Skeletal muscle satellite cell (primary cell): ENCODE results near the gene CBX5.

Experiments
- H3K27me3 ChIP-seq: 2 replicates; pipeline ENCODE4 v1.7.0; 2013; ENCODE audit warnings: low read length; ENCODE audit not compliant: control insufficient read depth, insufficient read depth
- H3K36me3 ChIP-seq: 2 replicates; pipeline ENCODE4 v1.7.0; 2013; ENCODE audit warnings: mild to moderate bottlenecking, control low read depth, low read length; ENCODE audit not compliant: insufficient read depth
- H3K4me1 ChIP-seq: 2 replicates; pipeline ENCODE4 v1.7.0; 2013; ENCODE audit warnings: low read length; ENCODE audit not compliant: control insufficient read depth, insufficient read depth
- H3K4me2 ChIP-seq: 2 replicates; pipeline ENCODE4 v1.7.0; 2013; ENCODE audit warnings: mild to moderate bottlenecking, low read length
- H3K4me3 ChIP-seq: 2 replicates; pipeline ENCODE4 v1.7.0; 2013; ENCODE audit warnings: low read length
- H3K9ac ChIP-seq: 2 replicates; pipeline ENCODE4 v1.7.0; 2013; ENCODE audit warnings: mild to moderate bottlenecking, low read depth, low read length, moderate library complexity
- H3K9me3 ChIP-seq: replicated peaks from 2 replicates; pipeline ENCODE4 v1.7.0; 2013; ENCODE audit warnings: mild to moderate bottlenecking, control low read depth, low read length

The CBX5 gene

DNA sequence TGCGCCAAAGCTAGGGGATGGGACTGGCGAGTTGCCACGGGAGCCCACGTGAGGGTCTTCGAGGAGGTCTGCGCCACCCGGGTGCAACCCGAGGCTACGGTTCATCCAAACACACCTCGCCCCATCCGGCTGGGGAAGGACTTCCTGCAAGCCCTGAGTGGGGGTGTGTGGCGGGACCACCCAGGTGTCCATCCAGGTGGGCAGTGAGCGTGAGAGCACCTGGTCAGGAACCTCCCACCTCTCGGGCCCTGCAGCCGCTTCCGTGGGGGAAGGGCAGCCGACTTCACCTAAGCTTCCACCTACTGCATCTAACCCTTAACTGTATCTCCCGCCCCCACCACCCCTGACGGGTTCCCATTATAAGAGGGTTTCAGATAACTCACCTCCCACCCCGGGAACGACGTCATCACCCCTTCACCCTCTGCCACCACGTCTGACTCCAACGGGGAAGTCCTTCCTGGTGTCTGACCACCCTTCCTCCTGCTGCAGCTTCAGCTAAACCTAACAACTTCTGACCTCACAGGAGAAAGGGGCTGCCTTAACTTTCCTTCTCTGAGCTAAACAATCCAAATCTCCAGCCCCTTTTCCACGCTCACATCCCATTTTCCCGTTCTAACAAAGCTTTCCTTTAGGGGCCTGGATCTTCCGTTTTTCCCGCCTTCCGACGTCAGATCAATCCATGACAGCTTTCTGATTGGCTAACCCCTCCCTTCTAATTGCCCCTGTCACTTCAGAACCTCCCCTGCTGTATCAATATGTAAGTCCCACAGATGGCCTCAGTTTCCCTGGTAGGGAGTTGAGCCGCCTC lies 63.7 kb downstream of the CBX5 start:
- H3K4me3 ChIP-seq = peak overlapping the region; percentile 62
- H3K27me3 ChIP-seq = no peaks in the 10 kb centered on the region
- H3K4me2 ChIP-seq = peak overlapping the region; percentile 81
- H3K4me1 ChIP-seq = peaks cover 24% of the 10 kb centered on the region
- no peaks in the 10 kb centered on the region for H3K9me3 ChIP-seq
- no peaks in the 10 kb centered on the region for H3K36me3 ChIP-seq
- H3K9ac ChIP-seq = no peak overlapping the region

DNA sequence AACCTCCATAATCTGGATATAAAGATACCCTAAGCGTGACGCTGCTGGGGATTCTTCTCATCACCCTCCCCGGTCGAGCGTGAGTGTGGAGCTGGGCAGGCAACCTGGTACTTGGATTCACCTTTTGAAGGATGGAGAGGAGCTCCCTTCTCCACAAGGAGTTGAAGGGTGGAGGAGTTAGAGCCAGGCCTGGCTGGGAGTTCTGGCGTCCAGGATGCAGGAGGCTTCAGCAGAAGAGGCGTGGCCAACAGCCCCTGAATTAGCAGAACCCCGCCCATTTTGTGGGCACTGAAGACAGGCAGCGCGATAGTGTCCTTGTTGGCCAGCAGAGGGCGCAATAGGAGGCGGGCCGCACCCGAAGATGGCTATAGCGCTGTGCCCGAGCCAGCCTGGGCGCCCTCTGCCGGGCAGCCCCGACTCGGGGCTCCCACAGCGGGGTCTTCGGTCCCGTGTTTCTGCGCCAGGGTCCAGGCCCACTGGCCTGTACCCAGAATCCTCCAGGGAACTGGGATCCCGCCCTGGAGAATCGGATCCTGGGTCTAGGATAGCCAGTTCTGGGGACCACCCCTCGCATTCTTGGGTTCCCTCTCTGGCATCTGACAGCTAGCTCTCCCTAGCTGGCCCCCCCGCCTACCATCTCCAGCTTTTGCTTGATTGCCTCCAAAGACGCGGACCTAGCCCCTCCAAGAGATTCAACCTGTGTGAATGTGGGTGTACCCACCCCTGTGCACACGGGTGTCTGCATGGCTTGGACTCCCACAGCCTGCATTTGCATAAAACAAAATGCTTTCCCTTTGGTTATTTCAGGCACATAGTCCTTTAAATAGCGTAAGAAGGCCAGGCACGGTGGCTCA lies 65.1 kb downstream of the CBX5 start:
- Histone ChIP-seq H3K9ac (peak overlapping the region; percentile 36), H3K27me3 (no peaks in the 10 kb centered on the region), H3K4me1 (peaks cover 17% of the 10 kb centered on the region), H3K4me3 (peak overlapping the region; percentile 64), H3K36me3 (no peaks in the 10 kb centered on the region), H3K9me3 (no peaks in the 10 kb centered on the region), H3K4me2 (peak overlapping the region; percentile 84)

- no peak overlapping the region for H3K9ac ChIP-seq
- H3K4me1 ChIP-seq = peaks cover 16% of the 10 kb centered on the region
- no peak overlapping the region for H3K4me2 ChIP-seq
- no peak overlapping the region for H3K4me3 ChIP-seq
- H3K27me3 ChIP-seq = no peaks in the 10 kb centered on the region
- no peaks in the 10 kb centered on the region for H3K36me3 ChIP-seq
- no peaks in the 10 kb centered on the region for H3K9me3 ChIP-seq
These were observed 66.8 kb downstream of the CBX5 start for GRCh38 chr12:54213079-54213478.

- H3K4me3 ChIP-seq = no peak overlapping the region
- H3K4me1 ChIP-seq = peaks cover 6% of the 10 kb centered on the region
- no peak overlapping the region for H3K9ac ChIP-seq
- H3K27me3 ChIP-seq = no peaks in the 10 kb centered on the region
- H3K4me2 ChIP-seq = no peak overlapping the region
- no peaks in the 10 kb centered on the region for H3K9me3 ChIP-seq
- no peaks in the 10 kb centered on the region for H3K36me3 ChIP-seq
These were observed 68.0 kb downstream of the CBX5 start for GRCh38 chr12:54211920-54212319.

GRCh38 chr12:54210400-54210790 lies 69.5 kb downstream of the CBX5 start:
- peaks cover 5% of the 10 kb centered on the region for H3K27me3 ChIP-seq
- H3K4me1 ChIP-seq = peaks cover 3% of the 10 kb centered on the region
- no peaks in the 10 kb centered on the region for H3K36me3 ChIP-seq
- no peaks in the 10 kb centered on the region for H3K9me3 ChIP-seq
- H3K9ac ChIP-seq = no peak overlapping the region
- H3K4me2 ChIP-seq = no peak overlapping the region
- no peak overlapping the region for H3K4me3 ChIP-seq

DNA sequence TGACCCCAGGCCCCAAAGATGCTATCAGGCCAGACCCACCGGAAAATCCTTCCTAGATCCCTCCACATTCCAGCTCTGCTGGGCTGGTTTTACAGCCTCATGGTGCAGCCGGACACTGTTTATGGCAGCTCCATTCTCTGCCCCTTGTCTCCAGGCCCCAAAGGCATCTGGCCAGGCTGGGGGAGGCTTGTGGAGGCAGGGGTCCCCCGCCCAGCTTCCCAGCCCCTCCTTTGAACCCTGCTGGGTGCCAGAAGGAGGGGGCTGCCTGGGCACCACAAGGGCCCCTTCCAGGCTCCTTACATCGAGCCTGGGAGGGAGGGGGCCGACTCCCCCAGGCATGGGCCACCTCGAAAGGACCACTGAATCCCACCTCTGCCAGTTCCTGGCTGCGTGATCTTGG lies 71.3 kb downstream of the CBX5 start:
- H3K9me3 ChIP-seq = no peaks in the 10 kb centered on the region
- no peaks in the 10 kb centered on the region for H3K36me3 ChIP-seq
- H3K4me3 ChIP-seq = no peak overlapping the region
- no peak overlapping the region for H3K9ac ChIP-seq
- no peaks in the 10 kb centered on the region for H3K4me1 ChIP-seq
- H3K4me2 ChIP-seq = no peak overlapping the region
- H3K27me3 ChIP-seq = peaks cover 11% of the 10 kb centered on the region

DNA sequence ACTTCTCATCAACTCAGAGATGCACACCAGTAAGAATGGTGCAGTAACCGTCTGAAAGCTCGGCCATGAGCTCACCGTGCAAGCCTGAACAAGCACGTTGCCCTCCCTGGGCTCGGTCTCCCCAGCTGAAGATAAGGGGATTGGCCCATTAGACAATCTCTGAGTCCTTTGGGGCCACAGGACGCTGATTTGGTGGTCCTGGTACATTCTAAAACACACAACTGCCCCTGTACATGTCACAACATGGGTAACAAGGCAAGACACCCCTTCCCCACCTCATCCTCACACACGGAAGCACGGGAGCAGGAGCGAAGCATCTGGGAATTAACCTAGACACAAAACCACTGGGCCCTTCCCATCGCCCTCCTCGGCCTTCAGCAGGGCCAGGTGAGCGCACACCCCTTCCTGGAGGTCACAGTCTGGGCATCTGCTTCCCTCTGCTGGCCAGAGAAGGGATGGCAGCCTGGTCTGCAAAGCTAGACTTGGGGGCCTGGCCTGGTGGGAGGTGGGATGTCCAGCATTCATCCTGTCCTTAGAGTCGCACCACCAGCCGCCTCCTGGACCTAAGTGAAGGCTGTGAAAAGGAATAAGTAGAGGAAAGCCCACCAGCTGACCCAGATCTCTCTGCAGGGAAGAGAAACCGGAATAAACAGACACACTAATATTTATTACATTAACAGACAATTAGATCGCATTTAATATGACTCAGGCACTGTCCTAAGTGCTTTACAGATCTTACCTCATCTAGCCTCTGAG lies 72.2 kb downstream of the CBX5 start:
- Histone ChIP-seq H3K4me3 (no peak overlapping the region), H3K27me3 (peaks cover 11% of the 10 kb centered on the region)

DNA sequence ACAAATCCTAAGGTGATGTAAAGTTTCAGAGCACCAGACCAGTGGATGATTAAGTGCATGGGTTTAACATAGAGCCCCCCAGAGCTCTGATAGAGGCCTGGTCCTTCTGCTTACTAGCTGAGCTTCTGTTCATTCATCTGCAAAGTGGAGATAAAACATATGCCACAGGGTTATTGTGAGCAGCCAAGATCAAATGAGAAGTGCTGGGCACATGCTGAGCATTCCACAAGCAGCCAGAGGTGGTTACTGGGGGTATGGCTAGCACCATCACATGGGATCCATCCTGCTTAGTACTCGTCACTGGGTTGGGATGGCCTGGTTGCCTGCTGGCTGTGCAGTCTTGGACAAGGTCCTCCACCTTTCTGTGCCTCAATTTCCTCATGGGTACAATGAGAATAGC lies 73.1 kb downstream of the CBX5 start:
- Histone ChIP-seq H3K4me1 (no peaks in the 10 kb centered on the region), H3K4me2 (no peak overlapping the region), H3K4me3 (no peak overlapping the region), H3K9ac (no peak overlapping the region), H3K27me3 (peaks cover 11% of the 10 kb centered on the region), H3K9me3 (no peaks in the 10 kb centered on the region), H3K36me3 (no peaks in the 10 kb centered on the region)

More for the DNA sequence above, 72.2 kb downstream of the CBX5 start:
- Histone ChIP-seq H3K9ac (no peak overlapping the region), H3K4me2 (no peak overlapping the region), H3K36me3 (no peaks in the 10 kb centered on the region), H3K9me3 (no peaks in the 10 kb centered on the region), H3K4me1 (no peaks in the 10 kb centered on the region)

- peaks cover 11% of the 10 kb centered on the region for H3K27me3 ChIP-seq
- no peaks in the 10 kb centered on the region for H3K4me1 ChIP-seq
- no peak overlapping the region for H3K9ac ChIP-seq
These were observed 75.6 kb downstream of the CBX5 start for GRCh38 chr12:54204316-54204715.

GRCh38 chr12:54201001-54201794 lies 78.7 kb downstream of the CBX5 start:
- H3K36me3 ChIP-seq = no peaks in the 10 kb centered on the region
- H3K9me3 ChIP-seq = no peaks in the 10 kb centered on the region
- H3K27me3 ChIP-seq = peaks cover 10% of the 10 kb centered on the region
- no peak overlapping the region for H3K4me3 ChIP-seq
- no peak overlapping the region for H3K9ac ChIP-seq
- H3K4me2 ChIP-seq = no peak overlapping the region
- H3K4me1 ChIP-seq = peaks cover 17% of the 10 kb centered on the region

More at GRCh38 chr12:54204316-54204715, 75.6 kb downstream of the CBX5 start:
- Histone ChIP-seq H3K4me2 (no peak overlapping the region), H3K36me3 (no peaks in the 10 kb centered on the region), H3K9me3 (no peaks in the 10 kb centered on the region), H3K4me3 (no peak overlapping the region)
